GM19193 (cell line): ENCODE measurements around the gene ZNF385D.

Experiments
- POLR2A ChIP-seq: IDR thresholded peaks from 4 replicates; pipeline ENCODE4 v1.6.1; 2011; ENCODE audit not compliant: insufficient read depth, insufficient read length; ENCODE audit errors: extremely low read depth

Gene ZNF385D, protein sequence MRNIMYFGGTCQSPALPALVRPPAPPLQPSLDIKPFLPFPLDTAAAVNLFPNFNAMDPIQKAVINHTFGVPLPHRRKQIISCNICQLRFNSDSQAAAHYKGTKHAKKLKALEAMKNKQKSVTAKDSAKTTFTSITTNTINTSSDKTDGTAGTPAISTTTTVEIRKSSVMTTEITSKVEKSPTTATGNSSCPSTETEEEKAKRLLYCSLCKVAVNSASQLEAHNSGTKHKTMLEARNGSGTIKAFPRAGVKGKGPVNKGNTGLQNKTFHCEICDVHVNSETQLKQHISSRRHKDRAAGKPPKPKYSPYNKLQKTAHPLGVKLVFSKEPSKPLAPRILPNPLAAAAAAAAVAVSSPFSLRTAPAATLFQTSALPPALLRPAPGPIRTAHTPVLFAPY

DNA sequence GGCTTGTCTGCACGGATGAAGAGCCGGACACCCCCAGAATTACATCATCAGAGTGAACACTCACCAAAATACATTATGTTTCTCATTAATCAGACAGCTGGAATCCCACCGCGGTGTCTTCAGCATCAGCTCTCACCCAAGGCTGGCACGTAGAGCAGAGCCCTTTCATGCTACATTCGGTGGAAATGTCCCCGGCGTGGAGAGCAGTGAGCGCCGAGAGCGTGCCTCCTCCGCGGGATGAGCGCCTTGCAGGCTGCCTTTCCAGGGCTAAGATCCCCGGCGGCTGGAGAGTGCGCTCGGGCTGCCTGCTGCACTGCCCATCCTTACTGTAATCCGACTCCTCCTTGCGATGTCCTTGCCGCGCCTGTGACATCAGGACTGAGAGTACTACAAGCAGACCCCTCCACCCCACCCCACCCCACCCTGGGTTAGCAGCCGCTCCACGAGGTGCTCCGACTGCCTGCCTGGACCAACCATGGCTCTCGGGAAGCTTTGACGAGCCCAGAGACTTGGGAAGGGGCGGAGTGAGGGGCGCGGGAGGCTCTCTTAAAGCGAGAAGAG, at the start of gene ZNF385D:
Gene ZNF385D (minus strand): TSS at position 380 of the 561 bp plus-strand sequence. CDS start 294 bp downstream, at position 86.
- TF ChIP-seq POLR2A, result no peak

DNA sequence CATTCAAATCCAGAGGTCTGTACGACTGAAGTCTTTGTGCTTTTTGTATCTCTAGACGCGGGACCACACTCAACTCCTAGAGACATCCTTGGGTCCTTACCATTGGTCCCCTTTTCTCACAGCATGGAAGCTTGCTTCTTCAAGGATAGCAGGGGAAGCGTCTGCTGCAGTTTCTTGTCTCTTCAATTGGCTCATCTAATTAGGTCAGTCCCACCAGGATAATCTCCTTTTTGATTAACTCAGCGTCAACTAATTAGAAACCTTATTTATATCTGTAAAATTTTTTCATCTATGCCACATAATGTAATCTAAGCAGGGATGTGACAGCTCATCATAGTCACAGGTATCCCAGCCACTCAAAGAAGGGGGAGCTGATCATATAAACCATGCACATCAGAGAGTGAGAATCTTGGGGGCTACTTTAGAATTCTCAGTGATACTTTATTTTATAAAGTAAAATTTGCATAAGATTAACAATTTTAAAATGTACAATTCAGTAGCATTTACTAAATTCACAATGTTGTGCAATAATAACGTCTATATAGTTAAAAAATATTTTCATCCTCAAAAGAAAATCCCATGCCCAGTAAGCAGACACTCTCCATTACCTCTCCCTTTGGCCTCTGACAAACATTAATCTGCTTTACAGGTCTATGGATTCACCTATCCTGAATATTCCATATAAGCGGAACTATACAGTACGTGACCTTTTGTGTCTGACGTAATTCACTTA, 47.5 kb upstream of the ZNF385D start:
- no peak for TF ChIP-seq POLR2A

DNA sequence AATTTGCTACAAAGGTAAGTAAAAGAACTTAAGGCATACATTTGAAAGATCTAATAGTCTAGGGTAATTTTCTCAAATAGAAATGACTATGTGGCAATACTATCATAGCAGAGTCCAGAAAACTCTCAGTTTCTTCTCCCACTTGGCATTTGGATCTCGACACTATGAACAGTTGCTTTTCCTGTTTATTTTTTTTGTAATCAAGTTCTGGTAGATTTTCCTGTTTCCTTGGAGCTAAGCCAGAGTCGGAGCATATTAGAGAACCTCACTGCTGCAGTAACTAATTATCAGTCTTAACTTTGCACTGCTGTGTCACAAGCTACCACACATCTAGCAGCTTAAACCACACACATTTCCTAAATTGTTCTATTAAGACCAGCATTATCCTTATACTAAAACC, 44.9 kb upstream of the ZNF385D start:
- TF ChIP-seq POLR2A, result no peak

DNA sequence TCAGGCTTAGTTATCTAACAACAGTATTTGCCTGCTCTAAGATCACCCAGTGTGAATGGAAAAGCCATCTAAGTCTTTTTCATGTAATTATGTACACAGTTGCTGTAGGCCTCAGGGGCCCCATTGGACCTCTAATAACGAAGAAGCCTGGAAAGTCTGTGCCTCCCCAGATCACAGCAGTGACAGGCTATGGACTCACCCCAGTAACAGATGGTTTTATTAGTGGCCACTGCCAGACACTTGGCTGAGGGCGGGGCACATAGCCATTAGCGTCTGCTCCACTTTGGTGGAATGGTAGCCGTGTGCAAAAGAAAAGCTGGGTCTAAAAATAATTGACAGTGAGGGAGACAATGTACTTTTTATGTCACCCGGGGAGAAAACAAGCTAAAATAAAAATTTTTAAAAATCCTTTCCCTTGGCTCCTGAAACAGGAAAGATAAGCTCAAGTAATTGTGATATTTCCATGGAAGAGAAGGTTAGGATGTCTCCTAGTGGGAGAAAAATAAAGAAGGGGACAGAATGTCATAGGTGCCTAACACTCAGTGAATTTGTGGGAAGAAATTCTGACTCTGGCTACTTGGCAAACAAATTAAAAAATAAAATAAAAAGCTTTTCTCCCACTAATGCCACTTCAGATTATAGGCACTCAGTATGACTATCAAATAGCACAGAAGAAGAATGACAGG, 44.3 kb upstream of the ZNF385D start:
- no peak for TF ChIP-seq POLR2A

DNA sequence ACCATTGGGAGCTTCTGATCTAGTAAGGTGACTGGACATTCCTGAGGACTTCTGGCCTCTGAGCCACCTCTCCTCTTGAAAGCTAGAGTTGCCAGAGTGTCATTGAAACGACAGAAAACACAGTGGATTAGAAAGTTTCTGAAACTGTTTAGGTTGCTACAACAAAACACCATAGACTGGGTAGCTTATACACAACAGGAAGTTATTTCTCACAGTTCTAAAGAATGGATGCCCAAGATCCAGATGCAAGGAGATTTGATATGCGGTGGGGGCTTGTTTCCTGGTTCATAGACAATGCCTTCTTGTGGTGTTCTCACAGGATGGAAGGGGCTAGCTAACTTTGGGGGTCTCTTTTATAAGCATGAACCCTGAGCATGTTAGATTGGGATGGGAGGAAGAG, 43.3 kb upstream of the ZNF385D start:
- no peak for TF ChIP-seq POLR2A

DNA sequence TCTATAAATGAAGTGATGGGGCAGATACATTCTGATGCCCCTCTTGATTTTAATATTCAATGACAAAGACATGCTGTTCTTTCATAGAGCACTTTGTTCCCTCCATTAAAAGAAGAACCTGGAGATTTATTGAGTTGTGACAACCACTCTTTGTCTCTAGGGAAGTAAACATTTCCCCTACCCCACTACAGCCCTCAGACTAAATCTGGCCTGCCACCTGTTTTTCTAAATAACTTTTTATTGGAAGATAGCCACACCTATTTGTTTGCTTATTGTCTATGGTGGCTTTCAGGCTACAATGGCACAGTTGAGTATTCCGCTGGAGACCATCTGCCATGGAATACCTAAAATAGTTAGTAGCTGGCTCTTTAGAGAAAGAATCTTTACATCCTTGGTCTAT, 41.2 kb upstream of the ZNF385D start:
- no peak for TF ChIP-seq POLR2A

DNA sequence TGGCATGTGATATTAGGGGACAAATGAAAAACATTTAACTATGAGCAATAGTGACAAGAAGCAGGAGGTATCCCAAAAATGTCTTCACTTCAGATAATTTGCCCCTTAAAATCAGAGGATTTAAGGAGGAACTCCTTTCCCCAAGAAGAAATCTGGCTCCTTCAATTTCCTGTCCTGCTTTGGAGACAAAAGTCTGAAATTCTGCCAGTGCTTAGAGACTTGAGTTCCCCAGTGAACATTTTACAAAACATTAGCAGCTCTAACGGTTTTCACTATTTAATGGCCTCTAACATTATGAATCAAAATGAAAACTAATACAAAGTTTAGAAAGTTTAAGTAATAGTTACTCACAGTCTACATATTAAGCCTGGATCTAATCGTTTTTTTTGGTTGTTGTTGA, 40.3 kb upstream of the ZNF385D start:
- no peak for TF ChIP-seq POLR2A

DNA sequence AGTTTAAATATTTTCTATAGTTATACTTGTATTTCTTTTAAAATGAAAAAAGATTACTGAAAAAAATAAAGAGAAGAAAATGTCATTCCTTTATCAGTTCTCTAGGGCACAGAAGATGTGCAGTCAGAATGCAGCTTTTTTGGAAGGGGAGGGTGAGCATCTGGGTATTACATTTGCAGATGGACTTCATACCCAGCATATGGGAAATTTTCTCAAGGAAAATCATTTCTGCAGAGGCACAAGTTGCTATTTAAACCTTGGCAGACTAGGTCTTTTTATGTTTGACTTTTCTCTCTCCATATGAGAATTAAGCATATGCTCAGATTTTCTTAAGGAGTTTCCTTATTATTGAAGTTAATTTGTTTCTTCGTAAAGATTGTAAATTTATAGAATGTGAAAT, 39.5 kb upstream of the ZNF385D start:
- no peak for TF ChIP-seq POLR2A

DNA sequence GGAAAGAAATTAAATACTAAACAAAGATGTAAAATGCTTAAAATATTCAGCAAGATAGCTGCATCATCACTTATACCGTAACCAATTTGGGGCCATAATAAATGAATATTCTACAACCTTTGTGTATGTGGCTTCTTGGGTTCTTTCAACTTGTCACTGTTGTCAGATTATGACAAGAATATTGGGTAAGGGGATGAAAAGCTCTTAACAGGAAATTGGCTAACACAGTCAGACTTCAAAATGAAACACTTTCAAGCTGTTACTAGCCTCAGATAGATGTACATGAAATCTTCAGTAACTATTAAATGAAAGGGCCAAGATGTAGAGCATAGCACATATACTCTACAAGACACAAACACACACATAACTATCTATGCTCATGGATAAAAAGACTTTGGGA, 38.7 kb upstream of the ZNF385D start:
- TF ChIP-seq POLR2A, result no peak

DNA sequence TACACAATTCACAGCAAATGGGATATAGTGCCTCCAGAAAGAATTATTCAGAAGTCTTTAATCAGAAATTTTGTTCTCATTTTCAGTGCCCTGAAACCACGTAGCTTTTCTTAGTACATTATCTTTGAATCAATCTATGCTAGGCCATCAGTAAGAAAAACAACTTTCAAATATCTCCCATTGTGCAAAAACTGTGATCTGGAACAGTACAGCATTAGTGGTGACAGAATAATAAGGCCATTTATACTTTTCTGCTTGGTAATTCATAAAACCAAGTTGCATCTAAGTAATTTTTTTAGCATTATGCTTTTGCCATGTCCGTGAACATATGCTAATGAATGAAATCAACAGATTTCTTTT, 35.4 kb upstream of the ZNF385D start:
- no peak for TF ChIP-seq POLR2A

DNA sequence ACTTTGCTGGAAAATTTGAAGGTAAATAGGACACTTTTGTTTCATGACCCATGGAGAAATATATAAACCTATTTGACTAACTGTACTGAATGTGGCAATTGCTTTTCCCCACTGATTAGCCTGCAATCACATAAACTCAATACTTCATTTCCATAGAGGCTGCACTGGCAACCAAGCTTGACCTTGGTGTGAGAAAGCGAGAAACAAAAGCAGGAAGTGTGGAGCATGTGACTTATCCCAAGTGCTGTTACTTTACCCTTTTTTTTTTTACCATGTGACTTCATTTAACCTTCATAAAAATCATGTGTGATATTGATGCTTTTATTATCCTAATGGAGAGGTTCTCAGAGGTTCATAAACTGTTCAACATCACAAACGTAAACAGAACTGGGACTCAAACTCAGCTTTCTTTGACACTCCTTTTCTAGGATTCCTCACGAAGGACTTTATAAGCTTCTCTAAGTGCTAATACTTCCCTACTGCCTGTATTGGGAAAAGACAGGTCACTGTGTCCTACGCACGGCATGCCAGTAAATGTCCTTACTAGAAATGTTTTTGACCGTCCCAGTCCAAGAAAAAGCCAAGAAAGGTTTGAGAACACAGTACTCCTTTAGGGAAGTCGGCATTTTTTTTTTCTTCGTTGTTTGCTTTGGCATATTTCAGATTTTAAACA, 34.9 kb upstream of the ZNF385D start:
- no peak for TF ChIP-seq POLR2A

DNA sequence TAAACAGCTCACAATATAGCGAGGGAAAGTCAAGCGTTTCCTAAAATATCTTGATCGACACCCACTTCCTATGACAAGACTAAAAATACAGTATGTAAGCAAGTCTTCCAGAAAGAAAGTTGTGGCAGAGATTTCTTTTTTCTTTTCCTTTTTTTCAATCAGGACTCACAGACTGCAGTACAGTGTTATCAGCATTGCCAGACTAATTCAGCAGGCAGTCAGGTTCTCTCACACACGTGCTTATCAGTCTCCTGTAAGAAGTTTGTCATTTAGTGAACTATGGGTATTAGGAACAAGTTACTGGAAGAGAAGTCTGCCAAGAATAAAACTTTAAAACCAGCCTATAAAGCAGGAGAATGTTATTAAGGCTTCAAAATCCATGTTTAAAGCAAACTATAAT, 32.8 kb upstream of the ZNF385D start:
- TF ChIP-seq POLR2A, result no peak

DNA sequence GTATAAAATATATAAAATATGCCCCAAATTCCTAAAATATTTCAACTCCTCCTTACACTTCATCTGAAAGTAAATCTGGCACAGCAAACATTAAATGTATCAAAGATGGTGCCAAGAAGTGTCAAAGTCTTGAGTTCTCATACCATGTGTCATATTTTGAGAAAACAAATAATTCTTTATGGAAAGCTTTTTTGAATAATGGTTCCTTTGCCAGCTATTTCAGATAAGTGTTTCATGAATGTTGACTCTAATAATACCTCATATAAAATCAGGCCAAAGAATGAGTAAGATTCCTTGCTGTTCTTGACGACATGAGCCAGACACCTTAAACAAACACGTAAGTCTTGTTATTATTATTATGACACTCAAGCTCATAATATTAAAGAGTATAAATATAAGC, 30.3 kb upstream of the ZNF385D start:
- TF ChIP-seq POLR2A, result no peak

DNA sequence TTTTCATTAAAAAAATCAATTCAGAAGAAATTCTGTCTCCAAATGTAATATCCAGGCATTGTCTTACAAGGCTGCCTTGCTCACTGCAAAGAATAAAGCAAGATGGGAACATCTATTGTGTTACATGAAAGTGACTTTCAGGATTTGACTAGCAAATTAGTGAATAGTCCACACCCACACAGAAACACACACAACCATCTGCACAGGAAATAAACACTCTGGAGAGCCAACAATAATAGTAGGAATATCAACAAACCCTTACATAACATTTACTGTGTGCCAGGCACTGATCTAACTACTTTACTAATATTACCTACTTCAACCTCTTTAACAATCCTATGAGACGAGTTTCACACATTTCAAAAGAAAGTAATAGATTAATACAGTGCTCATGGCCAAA, 28.9 kb upstream of the ZNF385D start:
- no peak for TF ChIP-seq POLR2A

DNA sequence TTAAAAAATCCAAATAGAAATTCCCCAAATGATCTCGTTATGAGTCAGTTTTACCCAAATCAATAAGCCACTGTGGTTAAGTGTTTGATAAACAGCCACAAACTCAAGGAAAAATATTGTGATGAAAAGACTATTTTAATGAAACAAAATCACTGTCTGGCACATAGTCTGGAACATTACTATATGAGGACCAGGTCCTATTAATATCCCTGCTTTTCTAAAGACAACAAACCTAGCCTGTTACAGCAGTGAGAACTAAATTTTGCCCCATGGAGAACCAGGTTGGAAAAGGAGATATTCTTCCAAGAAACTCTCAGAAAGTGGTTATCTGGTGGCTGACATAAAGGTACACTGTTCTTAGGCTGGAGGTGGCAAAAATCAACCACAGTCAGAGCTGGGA, 27.7 kb upstream of the ZNF385D start:
- TF ChIP-seq POLR2A, result no peak
